Colonic mucosa (tissue), 4 donors: Measurements from ENCODE around the gene CPNE2. TPM values are rescaled to one million over a fixed set of nuclear protein-coding genes. Genes with fewer than 3 reads are reported as not detected.

Experiments used
- DNase-seq: peaks from one replicate; pipeline ENCODE4 v3.0.0-alpha.2; 2020
- H3K27ac ChIP-seq: fragments of 200-600 bp; one replicate; pipeline ENCODE4 v1.8.0; 2021
- H3K27me3 ChIP-seq: fragments of 200-600 bp; one replicate; pipeline ENCODE4 v1.8.0; 2021
- H3K36me3 ChIP-seq: fragments of 200-600 bp; one replicate; pipeline ENCODE4 v1.8.0; 2021
- H3K4me1 ChIP-seq: fragments of 200-600 bp; one replicate; pipeline ENCODE4 v1.8.0; 2021; ENCODE audit warnings: mild to moderate bottlenecking
- H3K4me3 ChIP-seq: fragments of 200-600 bp; one replicate; pipeline ENCODE4 v1.8.0; 2021
- H3K9ac ChIP-seq, 2 donors: one replicate each; pipeline ENCODE4 v1.7.0; 2013; ENCODE audit warnings: control low read depth in 2 of 2, low read depth in 2 of 2, low read length in 2 of 2
- H3K9me3 ChIP-seq: fragments of 200-600 bp; one replicate; pipeline ENCODE4 v1.8.0; 2021
- CTCF ChIP-seq: fragments of 200-600 bp; IDR thresholded peaks from one replicate; pipeline ENCODE4 v1.8.0; 2022; ENCODE audit warnings: antibody characterized with exemption, mild to moderate bottlenecking
- intact Hi-C: fragments of 100-400 bp; cut with DNase I; formaldehyde crosslinking; loops from one replicate; pipeline ENCODE4 v1.14.1; 2022
- total RNA-seq, 2 donors: library from RNA; stranded (reverse); fragmentation: NEBNext Ultra II Directional in 1 of 2; extraction: Animal tissue kit (Norgen Biotek cat#: 25700) in 1 of 2; gene quantifications; one replicate each; pipeline ENCODE4 v1.2.1, GENCODE V29; 2021
- donor health status: healthy.
- donor health status: DM: no; HTN: no; CAD: no.
- donor health status: DM: no; HTN: no; CAD: no.

The CPNE2 gene
- total RNA-seq, 2 donors from 2014 or later: 38.6 to 53.3 TPM

- Histone ChIP-seq H3K9ac (no peak overlapping the region), H3K4me3 (no peak overlapping the region), H3K4me1 (no peaks in the 10 kb centered on the region), H3K36me3 (peaks cover 11% of the 10 kb centered on the region), H3K9me3 (no peaks in the 10 kb centered on the region), H3K27me3 (no peaks in the 10 kb centered on the region), H3K27ac (no peak overlapping the region)
- intact Hi-C loops: loop anchor here (2.0 to 5.0 kb wide), 2 partner anchors 83 to 206 kb away; partner anchors contain the start of gene CETP
- TF ChIP-seq CTCF: peak; percentile 43
- DNase-seq: no peak
Measured at GRCh38 chr16:57167953-57168352, 75.6 kb downstream of the CPNE2 start.

- Histone ChIP-seq H3K4me3 (no peak overlapping the region), H3K27me3 (no peaks in the 10 kb centered on the region), H3K9me3 (no peaks in the 10 kb centered on the region), H3K27ac (no peak overlapping the region), H3K36me3 (peaks cover 11% of the 10 kb centered on the region), H3K4me1 (no peaks in the 10 kb centered on the region), H3K9ac (no peak overlapping the region)
- no peak for TF ChIP-seq CTCF
- intact Hi-C loops: loop anchor here (2.0 to 5.0 kb wide), 2 partner anchors 85 to 207 kb away; partner anchors contain the start of gene CETP
- DNase-seq: no peak
Measured at GRCh38 chr16:57169327-57169726, 76.9 kb downstream of the CPNE2 start.

GRCh38 chr16:57172721-57173290 is 80.4 kb downstream of the CPNE2 start:
- no peak for DNase-seq
- Histone ChIP-seq H3K9me3 (no peaks in the 10 kb centered on the region), H3K9ac (no peak overlapping the region), H3K4me3 (no peak overlapping the region), H3K27me3 (no peaks in the 10 kb centered on the region), H3K27ac (no peak overlapping the region), H3K4me1 (no peaks in the 10 kb centered on the region), H3K36me3 (peaks cover 5% of the 10 kb centered on the region)
- TF ChIP-seq CTCF: no peak
- intact Hi-C loops: no loop called here

GRCh38 chr16:57175896-57176295 is 83.5 kb downstream of the CPNE2 start:
- Histone ChIP-seq H3K36me3 (no peaks in the 10 kb centered on the region), H3K4me1 (no peaks in the 10 kb centered on the region), H3K9ac (no peak overlapping the region), H3K27me3 (no peaks in the 10 kb centered on the region), H3K9me3 (no peaks in the 10 kb centered on the region), H3K4me3 (no peak overlapping the region), H3K27ac (no peak overlapping the region)
- no peak for DNase-seq
- TF ChIP-seq CTCF: no peak
- intact Hi-C loops: no loop called here

GRCh38 chr16:57178196-57178595 is 85.8 kb downstream of the CPNE2 start:
- intact Hi-C loops: no loop called here
- no peak overlapping the region for H3K4me3 ChIP-seq
- no peak for DNase-seq
- H3K36me3 ChIP-seq: no peaks in the 10 kb centered on the region
- H3K9ac ChIP-seq: no peak overlapping the region
- no peaks in the 10 kb centered on the region for H3K27me3 ChIP-seq
- H3K27ac ChIP-seq: no peak overlapping the region
- H3K4me1 ChIP-seq: no peaks in the 10 kb centered on the region
- TF ChIP-seq CTCF: no peak
- H3K9me3 ChIP-seq: no peaks in the 10 kb centered on the region
